NCI-H146 treated with DMSO at 0.1 percent for 48 hours (cell line): ENCODE results near the gene FIS1.
A peak's percentile ranks its signal among the peaks of the same experiment; 100 is the strongest.
"Not testable (repeated sequence)": the region's sequence is repeated elsewhere in the genome, so short reads cannot be mapped to it uniquely, and the experiment has no call there.

Source experiments
- DNase-seq: peaks from one replicate; lab custom pipeline; 2025; ENCODE audit not compliant: unreplicated experiment; lab: John Stamatoyannopoulos, UW

Gene FIS1

DNA sequence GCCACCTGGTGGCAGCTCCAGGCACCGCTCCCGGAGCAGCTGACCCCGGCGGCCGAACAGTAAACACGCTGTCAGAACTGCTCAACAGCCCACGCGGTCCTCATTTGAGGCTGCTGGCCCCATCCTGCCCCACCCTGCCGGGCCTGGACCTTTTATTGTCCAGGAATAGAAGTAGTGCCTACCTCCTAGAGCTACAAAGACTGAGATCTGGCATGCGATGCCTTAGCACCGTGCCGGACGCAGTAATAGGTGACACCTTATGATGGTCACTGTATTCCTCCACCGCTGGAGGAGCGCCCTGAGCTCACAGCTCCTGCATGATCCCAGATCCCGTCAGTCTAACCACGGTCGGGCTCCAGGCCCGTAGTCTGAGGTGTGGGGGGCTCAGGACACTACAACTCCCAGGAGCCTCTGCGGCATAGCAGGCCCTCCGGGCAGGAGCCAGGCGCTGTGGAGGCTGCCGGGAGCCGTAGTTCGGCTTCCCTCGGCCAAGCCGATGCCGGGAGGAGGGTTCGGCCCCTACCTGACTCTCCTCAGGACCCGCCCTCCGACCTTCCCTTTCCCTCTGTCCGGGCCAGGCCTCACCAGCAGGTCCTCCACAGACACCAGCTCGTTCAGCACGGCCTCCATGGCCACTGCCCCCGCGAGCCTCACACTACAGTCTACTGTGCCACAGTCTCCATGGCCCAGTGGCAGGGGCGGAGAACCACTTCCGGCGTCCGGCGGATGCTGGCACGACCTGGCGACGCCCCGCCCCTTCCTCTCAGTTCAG, at the start of gene FIS1:
FIS1 (minus strand) TSS at position 707 of the 772 bp plus-strand sequence; CDS start at position 630, 77 bp downstream.
- DNase-seq: peak; percentile 89

GRCh38 chr7:101294039-101294831, 49.4 kb upstream of the FIS1 start:
- no peak for DNase-seq

- not testable (repeated sequence) for DNase-seq
These were observed 48.5 kb upstream of the FIS1 start for GRCh38 chr7:101293069-101294021.

DNA sequence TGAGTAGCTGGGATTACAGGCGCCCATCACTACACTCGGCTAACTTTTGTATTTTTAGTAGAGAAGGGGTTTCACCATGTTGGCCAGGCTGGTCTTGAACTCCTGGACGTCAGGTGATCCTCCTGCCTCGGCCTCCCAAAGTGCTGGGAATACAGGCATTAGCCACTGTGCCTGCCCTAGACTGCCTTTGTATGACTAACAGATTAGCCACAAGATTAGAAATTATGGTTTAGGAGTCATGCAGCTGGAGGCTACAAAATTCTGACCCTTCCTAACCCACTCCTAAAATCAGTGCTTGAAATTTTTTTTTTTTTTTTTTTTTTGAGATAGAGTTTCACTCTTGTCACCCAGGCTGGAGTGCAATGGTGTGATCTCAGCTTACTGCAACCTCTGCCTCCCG, 47.7 kb upstream of the FIS1 start:
- DNase-seq: not testable (repeated sequence)

- DNase-seq: peak; percentile 23
These were observed 45.5 kb upstream of the FIS1 start for GRCh38 chr7:101290186-101291037.

GRCh38 chr7:101289687-101290086, 44.8 kb upstream of the FIS1 start:
- DNase-seq: not testable (repeated sequence)

- DNase-seq: no peak
These were observed 43.6 kb upstream of the FIS1 start for GRCh38 chr7:101288439-101288838.

GRCh38 chr7:101287032-101287431, 42.2 kb upstream of the FIS1 start:
- DNase-seq: no peak

- DNase-seq: not testable (repeated sequence)
These were observed 41.0 kb upstream of the FIS1 start for GRCh38 chr7:101285880-101286279.

GRCh38 chr7:101285171-101285570, 40.3 kb upstream of the FIS1 start:
- no peak for DNase-seq

DNA sequence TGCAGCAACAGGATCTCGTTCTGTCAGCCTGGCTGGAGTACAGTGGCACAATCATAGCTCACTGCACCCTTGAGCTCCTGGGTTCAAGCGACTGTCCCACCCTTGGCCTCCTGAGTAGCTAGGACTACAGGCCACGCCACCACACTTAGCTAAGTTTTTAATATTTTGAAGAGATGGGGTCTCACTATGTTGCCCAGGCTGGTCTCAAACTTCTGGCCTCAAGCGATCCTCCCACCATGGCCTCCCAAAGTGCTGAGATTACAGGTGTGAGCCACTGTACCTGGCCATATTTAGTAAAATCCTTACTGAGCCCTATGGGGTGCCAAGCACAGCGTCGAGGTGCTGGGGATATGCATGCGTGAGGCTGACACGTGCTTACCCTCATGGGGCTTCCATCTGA, 36.0 kb upstream of the FIS1 start:
- DNase-seq: not testable (repeated sequence)

DNA sequence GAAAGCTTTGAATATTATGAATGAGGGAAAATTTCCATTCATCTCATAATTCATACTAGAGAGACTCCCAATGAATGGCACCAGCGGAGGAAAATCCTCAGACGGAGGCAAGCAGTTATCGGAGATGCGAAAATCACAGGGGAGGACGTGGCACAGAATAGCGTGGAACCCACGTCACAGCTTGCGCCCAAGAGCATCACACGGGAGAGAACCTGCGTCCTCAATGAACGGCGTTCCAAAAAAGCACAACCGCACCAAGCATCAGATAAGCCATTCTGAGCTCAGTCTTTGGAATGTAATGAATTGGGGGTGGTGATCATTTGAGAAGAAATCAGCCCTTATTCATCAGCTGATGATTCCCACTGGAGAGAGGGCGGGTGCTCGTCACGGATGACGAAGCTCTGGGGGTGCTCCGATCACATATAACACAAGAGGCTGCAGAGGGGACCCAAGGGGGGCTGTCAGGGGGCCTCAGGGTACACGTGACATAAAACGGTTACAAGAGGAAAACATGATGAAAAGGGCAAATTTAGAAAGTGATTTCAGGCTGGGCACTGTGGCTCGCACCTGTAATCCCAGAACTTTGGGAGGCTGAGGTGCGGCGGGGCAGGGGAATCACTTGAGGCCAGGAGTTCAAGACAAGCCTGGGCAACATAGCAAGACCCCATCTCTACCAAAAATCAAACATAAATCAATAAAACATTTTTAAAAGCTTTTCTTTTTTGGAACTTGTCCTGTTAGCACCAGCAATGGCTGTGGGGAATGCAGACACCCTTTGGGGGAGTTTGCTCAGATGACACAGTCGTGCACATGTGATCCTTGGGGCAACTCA, 33.8 kb upstream of the FIS1 start:
- DNase-seq: no peak

GRCh38 chr7:101277155-101277554, 32.3 kb upstream of the FIS1 start:
- DNase-seq: no peak

- DNase-seq: no peak
These were observed 28.3 kb upstream of the FIS1 start for GRCh38 chr7:101273206-101273605.

- DNase-seq: no peak
These were observed 26.1 kb upstream of the FIS1 start for GRCh38 chr7:101271021-101271420.

GRCh38 chr7:101269664-101270063, 24.8 kb upstream of the FIS1 start:
- DNase-seq: no peak

DNA sequence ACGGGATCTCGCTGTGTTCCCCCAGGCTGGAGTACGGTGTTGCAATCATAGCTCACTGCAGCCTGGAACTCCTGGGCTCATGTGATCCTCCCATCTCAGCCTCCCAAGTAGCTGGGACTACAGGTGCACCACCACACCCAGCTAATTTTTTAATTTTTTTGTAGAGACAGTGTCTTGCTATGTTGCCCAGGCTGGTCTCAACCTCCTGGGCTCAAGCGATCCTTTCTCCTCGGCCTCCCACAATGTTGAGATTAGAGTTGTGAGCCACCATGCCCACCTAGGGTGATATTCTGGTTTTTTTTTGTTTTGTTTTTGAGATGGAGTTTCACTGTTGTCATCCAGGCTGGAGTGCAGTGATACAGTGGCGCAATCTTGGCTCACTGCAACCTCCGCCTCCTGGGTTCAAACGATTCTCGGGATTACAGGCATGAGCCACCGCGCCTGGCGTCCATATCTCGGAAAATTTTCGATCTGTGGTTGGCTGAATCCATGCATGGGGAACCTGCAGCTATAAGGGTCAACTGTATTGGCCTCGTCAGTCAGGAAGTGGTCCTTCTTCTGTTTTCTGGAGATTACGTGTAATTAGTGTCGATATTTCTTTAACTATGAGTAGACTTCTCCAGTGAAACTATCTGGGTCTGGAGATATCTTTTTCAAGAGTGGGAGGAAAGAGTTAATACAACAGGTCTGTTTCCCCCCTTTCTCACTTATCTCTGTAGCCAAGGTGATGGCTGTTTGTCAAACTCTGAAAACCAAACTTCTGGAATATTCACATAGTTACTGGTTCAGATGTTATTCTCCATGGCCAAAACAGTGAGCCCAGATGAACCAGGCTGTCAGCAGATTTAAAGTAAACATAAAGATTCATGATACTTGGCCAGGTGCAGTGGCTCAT, 21.0 kb upstream of the FIS1 start:
- no peak for DNase-seq

- DNase-seq: not testable (repeated sequence)
These were observed 19.3 kb upstream of the FIS1 start for GRCh38 chr7:101264102-101264706.
